Fibroblast of lung (primary cell): ENCODE measurements around the gene STC2.

ENCODE experiments used
- EZH2 ChIP-seq: IDR thresholded peaks from 2 replicates; pipeline ENCODE4 v1.5.1; 2012; ENCODE audit warnings: low read length, control low read depth, mild to moderate bottlenecking; ENCODE audit errors: missing control alignments
- TF ChIP-seq, protein P1 (sequence below), 2 donors: IDR thresholded peaks in 1 of 2; conservative IDR thresholded peaks in 1 of 2; 1 replicate in 1 of 2; 2 replicates in 1 of 2; pipeline ENCODE4 v1.5.1; 2011 to 2012; ENCODE audit warnings: low read length in 2 of 2, control low read depth in 1 of 2, inconsistent platforms in 1 of 2, low read depth in 1 of 2, mild to moderate bottlenecking in 1 of 2

DNA sequence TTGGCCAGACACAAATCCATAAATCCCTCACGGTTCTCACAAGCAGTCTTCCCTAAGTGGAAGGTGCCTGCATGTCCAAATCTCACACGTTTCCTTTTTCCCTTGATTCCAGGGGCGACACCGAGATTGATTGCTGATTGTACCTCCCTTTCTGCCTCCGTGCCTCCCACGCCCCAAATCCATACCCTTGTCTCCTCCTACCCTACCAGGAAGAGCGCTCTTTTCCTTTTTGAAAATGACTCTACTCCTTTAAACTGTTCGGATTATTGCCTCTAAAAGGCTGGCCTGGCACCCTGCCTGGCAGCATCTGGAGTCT is 4.5 kb downstream of the STC2 start:
- TF ChIP-seq, protein P1, sequence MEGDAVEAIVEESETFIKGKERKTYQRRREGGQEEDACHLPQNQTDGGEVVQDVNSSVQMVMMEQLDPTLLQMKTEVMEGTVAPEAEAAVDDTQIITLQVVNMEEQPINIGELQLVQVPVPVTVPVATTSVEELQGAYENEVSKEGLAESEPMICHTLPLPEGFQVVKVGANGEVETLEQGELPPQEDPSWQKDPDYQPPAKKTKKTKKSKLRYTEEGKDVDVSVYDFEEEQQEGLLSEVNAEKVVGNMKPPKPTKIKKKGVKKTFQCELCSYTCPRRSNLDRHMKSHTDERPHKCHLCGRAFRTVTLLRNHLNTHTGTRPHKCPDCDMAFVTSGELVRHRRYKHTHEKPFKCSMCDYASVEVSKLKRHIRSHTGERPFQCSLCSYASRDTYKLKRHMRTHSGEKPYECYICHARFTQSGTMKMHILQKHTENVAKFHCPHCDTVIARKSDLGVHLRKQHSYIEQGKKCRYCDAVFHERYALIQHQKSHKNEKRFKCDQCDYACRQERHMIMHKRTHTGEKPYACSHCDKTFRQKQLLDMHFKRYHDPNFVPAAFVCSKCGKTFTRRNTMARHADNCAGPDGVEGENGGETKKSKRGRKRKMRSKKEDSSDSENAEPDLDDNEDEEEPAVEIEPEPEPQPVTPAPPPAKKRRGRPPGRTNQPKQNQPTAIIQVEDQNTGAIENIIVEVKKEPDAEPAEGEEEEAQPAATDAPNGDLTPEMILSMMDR (conservative IDR thresholded peaks at IDR 0.05 in 1 of 2, IDR thresholded peaks at IDR 0.05 in 1 of 2; ENCODE audit: low read depth in 1 of 2, low read length in 2 of 2), result no peak
- TF ChIP-seq EZH2, result no peak
